IMR-90 (cell line): ENCODE measurements around the gene ACOX3. TPM values are rescaled to one million over a fixed set of nuclear protein-coding genes. Genes with fewer than 3 reads are reported as not detected.

Source experiments
- ATAC-seq: fragments of 200-7000 bp; cut with Tn5 transposase; 2 replicates; pipeline ENCODE4 v1.9.1; 2020; ENCODE audit warnings: low read depth, mild to moderate bottlenecking, moderate library complexity
- BruUV-seq: library from RNA; stranded (reverse); fragments of 400-500 nt; replicated peaks from 2 replicates; lab custom pipeline; 2021; lab: Mats Ljungman, UMichigan
- CTCF ChIA-PET: fragments of 300-600 bp; formaldehyde crosslinking; extraction: SDS; loops from one replicate; lab custom pipeline; 2021; ENCODE audit warnings: antibody characterized with exemption; lab: Yijun Ruan, JAX
- POLR2A ChIA-PET: fragments of 300-600 bp; sonication (Branson Sonifier 250); formaldehyde crosslinking; loops from one replicate; lab custom pipeline; 2022; ENCODE audit warnings: antibody characterized with exemption; ENCODE audit not compliant: unreplicated experiment; lab: Charles Lee
- DNase-seq: peaks from one replicate; pipeline ENCODE4 v3.0.0; 2013
- H2AFZ ChIP-seq: replicated peaks from 2 replicates; pipeline ENCODE3; 2013; ENCODE audit warnings: low read length, mild to moderate bottlenecking; ENCODE audit not compliant: poor library complexity
- H2AK5ac ChIP-seq: 2 replicates; pipeline ENCODE4 v1.6.1; 2013; ENCODE audit warnings: low read depth, low read length, inconsistent platforms
- H2AK9ac ChIP-seq: replicated peaks from 2 replicates; pipeline ENCODE3; 2013; ENCODE audit warnings: mild to moderate bottlenecking, low read depth, low read length, moderate library complexity; ENCODE audit not compliant: poor library complexity
- H2BK120ac ChIP-seq: 2 replicates; pipeline ENCODE4 v1.6.1; 2013; ENCODE audit warnings: low read depth, low read length, inconsistent platforms
- H2BK15ac ChIP-seq: 3 replicates; pipeline ENCODE4 v1.6.1; 2013; ENCODE audit warnings: low read depth, low read length, inconsistent platforms
- H2BK20ac ChIP-seq: 2 replicates; pipeline ENCODE4 v1.6.1; 2013; ENCODE audit warnings: low read depth, mild to moderate bottlenecking, inconsistent platforms, low read length, moderate library complexity
- H2BK5ac ChIP-seq: 2 replicates; pipeline ENCODE4 v1.6.1; 2013; ENCODE audit warnings: mild to moderate bottlenecking, low read depth, low read length, inconsistent platforms; ENCODE audit not compliant: poor library complexity, severe bottlenecking
- H3K14ac ChIP-seq: replicated peaks from 2 replicates; pipeline ENCODE4 v1.6.1; 2013; ENCODE audit warnings: low read depth, low read length, inconsistent platforms
- H3K18ac ChIP-seq: 2 replicates; pipeline ENCODE4 v1.6.1; 2013; ENCODE audit warnings: low read depth, low read length, control low read depth
- H3K23ac ChIP-seq: 2 replicates; pipeline ENCODE4 v1.6.1; 2013; ENCODE audit warnings: low read depth, low read length, inconsistent platforms
- H3K27ac ChIP-seq: 2 replicates; pipeline ENCODE4 v1.5.1; 2013; ENCODE audit warnings: mild to moderate bottlenecking, control low read depth, low read length; ENCODE audit not compliant: insufficient read depth
- H3K27me3 ChIP-seq: 2 replicates; pipeline ENCODE4 v1.6.1; 2013; ENCODE audit warnings: low read length; ENCODE audit not compliant: control insufficient read depth, insufficient read depth
- H3K36me3 ChIP-seq: 2 replicates; pipeline ENCODE4 v1.6.1; 2013; ENCODE audit warnings: low read length, mixed read lengths; ENCODE audit not compliant: control insufficient read depth, insufficient read depth
- H3K4ac ChIP-seq: 2 replicates; pipeline ENCODE4 v1.6.1; 2013; ENCODE audit warnings: low read depth, low read length, inconsistent platforms
- H3K4me1 ChIP-seq: 2 replicates; pipeline ENCODE4 v1.6.1; 2013; ENCODE audit warnings: low read length, mixed read lengths; ENCODE audit not compliant: control insufficient read depth, insufficient read depth
- H3K4me2 ChIP-seq: 2 replicates; pipeline ENCODE4 v1.6.1; 2013; ENCODE audit warnings: low read depth, mild to moderate bottlenecking, control low read depth, low read length, moderate library complexity
- H3K4me3 ChIP-seq: 2 replicates; pipeline ENCODE4 v1.5.1; 2013; ENCODE audit warnings: low read depth, mild to moderate bottlenecking, control low read depth, low read length, moderate library complexity; ENCODE audit not compliant: insufficient read depth
- H3K56ac ChIP-seq: 2 replicates; pipeline ENCODE4 v1.6.1; 2013; ENCODE audit warnings: low read length, inconsistent platforms; ENCODE audit not compliant: insufficient read depth; ENCODE audit errors: extremely low read depth
- H3K79me1 ChIP-seq, 2 experiments: 2 replicates each; pipeline ENCODE4 v1.6.1; 2013; ENCODE audit warnings: low read length in 2 of 2, inconsistent platforms in 1 of 2, low read depth in 1 of 2
- H3K9ac ChIP-seq: 2 replicates; pipeline ENCODE4 v1.6.1; 2013; ENCODE audit warnings: low read depth, low read length, control low read depth
- H3K9me1 ChIP-seq: 2 replicates; pipeline ENCODE4 v1.6.1; 2013; ENCODE audit warnings: low read length, inconsistent platforms; ENCODE audit not compliant: insufficient read depth
- H3K9me3 ChIP-seq: 2 replicates; pipeline ENCODE4 v1.6.1; 2013; ENCODE audit warnings: low read length; ENCODE audit not compliant: control insufficient read depth, insufficient read depth
- H4K20me1 ChIP-seq: 2 replicates; pipeline ENCODE4 v1.6.1; 2013; ENCODE audit warnings: low read length, inconsistent platforms; ENCODE audit not compliant: insufficient read depth
- H4K5ac ChIP-seq: 2 replicates; pipeline ENCODE4 v1.6.1; 2013; ENCODE audit warnings: mild to moderate bottlenecking, low read depth, low read length, control low read depth
- H4K8ac ChIP-seq, 2 experiments: 2 replicates each; pipeline ENCODE4 v1.6.1; 2013; ENCODE audit warnings: low read depth in 2 of 2, low read length in 2 of 2, control low read depth in 1 of 2, inconsistent platforms in 1 of 2
- H4K91ac ChIP-seq: 2 replicates; pipeline ENCODE4 v1.6.1; 2013; ENCODE audit warnings: low read depth, low read length, inconsistent platforms; ENCODE audit not compliant: insufficient read depth
- CEBPB ChIP-seq: IDR thresholded peaks from 2 replicates; pipeline ENCODE4 v1.6.1; 2012; ENCODE audit warnings: low read depth, low read length, improper control_type of control experiment
- CHD1 ChIP-seq: IDR thresholded peaks from 2 replicates; pipeline ENCODE4 v1.6.1; 2012; ENCODE audit warnings: low read depth, low read length, improper control_type of control experiment
- CTCF ChIP-seq: conservative IDR thresholded peaks from 2 replicates; pipeline ENCODE4 v1.5.1; 2012; ENCODE audit warnings: mild to moderate bottlenecking, low read depth, low read length, improper control_type of control experiment
- FOS ChIP-seq: fragments of 150-350 bp; IDR thresholded peaks from 2 replicates; pipeline ENCODE4 v1.6.1; 2016; ENCODE audit warnings: low read depth, low read length
- MAFK ChIP-seq: IDR thresholded peaks from 2 replicates; pipeline ENCODE4 v1.6.1; 2012; ENCODE audit warnings: low read depth, low read length, improper control_type of control experiment
- MAZ ChIP-seq: IDR thresholded peaks from 2 replicates; pipeline ENCODE4 v1.6.1; 2012; ENCODE audit warnings: low read depth, mild to moderate bottlenecking, low read length, improper control_type of control experiment, moderate library complexity, borderline replicate concordance
- MXI1 ChIP-seq: IDR thresholded peaks from 2 replicates; pipeline ENCODE4 v1.6.1; 2012; ENCODE audit warnings: low read depth, mild to moderate bottlenecking, low read length, moderate library complexity, borderline replicate concordance
- NFE2L2 ChIP-seq: fragments of 150-350 bp; IDR thresholded peaks from 2 replicates; pipeline ENCODE4 v1.6.1; 2016; ENCODE audit warnings: low read depth, mild to moderate bottlenecking, low read length
- POLR2A ChIP-seq: IDR thresholded peaks from 2 replicates; pipeline ENCODE4 v1.6.1; 2012; ENCODE audit warnings: mild to moderate bottlenecking, low read depth, low read length
- RAD21 ChIP-seq: IDR thresholded peaks from 2 replicates; pipeline ENCODE4 v1.6.1; 2012; ENCODE audit warnings: low read length, improper control_type of control experiment
- RCOR1 ChIP-seq: IDR thresholded peaks from 2 replicates; pipeline ENCODE4 v1.6.1; 2012; ENCODE audit warnings: mild to moderate bottlenecking, low read length, improper control_type of control experiment; ENCODE audit not compliant: insufficient replicate concordance
- SMC3 ChIP-seq: fragments of 150-350 bp; IDR thresholded peaks from 2 replicates; pipeline ENCODE4 v1.6.1; 2016; ENCODE audit warnings: low read depth, mild to moderate bottlenecking, antibody characterized with exemption, low read length, moderate library complexity
- WGBS, 2 experiments: methylation state at CpG; one replicate each; pipeline versions ENCODE4 v1.1.5 to v1.1.7; 2013; ENCODE audit warnings: missing lambda C conversion rate in 2 of 2; ENCODE audit not compliant: insufficient read length in 1 of 2; ENCODE audit errors: extremely low coverage in 2 of 2; 5-methylcytosine and 5-hydroxymethylcytosine counted together
- dilution Hi-C: fragments of 300-500 bp; cut with HindIII; formaldehyde crosslinking; loops from one replicate; pipeline ENCODE4 v1.14.3; 2018; ENCODE audit warnings: low sequenced_read_pairs; ENCODE audit not compliant: unreplicated experiment
- in situ Hi-C: fragments of 300-500 bp; cut with MboI; formaldehyde crosslinking; loops from 3 replicates; pipeline ENCODE4 v1.14.3; 2019; ENCODE audit warnings: low sequenced_read_pairs, inconsistent platforms, mixed read lengths
- intact Hi-C: fragments of 100-400 bp; cut with micrococcal nuclease; formaldehyde crosslinking; loops from 2 replicates; pipeline ENCODE4 v1.10.0; 2022
- polyA plus RNA-seq, 3 experiments: library from polyadenylated mRNA; depleted of rRNA; stranded (reverse); fragments of >200 nt; gene quantifications; 2 replicates each; pipeline ENCODE4 v1.2.3, GENCODE V29; 2012; ENCODE audit warnings: low replicate concordance in 1 of 3
- total RNA-seq: library from RNA; depleted of rRNA; stranded (reverse); fragments of >200 nt; gene quantifications from 2 replicates; pipeline ENCODE4 v1.2.3, GENCODE V29; 2012
- TF ChIP-seq, protein P1 (sequence below): fragments of 150-350 bp; IDR thresholded peaks from 2 replicates; pipeline ENCODE4 v1.6.1; 2017; ENCODE audit warnings: mild to moderate bottlenecking, antibody characterized with exemption, low read length, low read depth
- TF ChIP-seq, protein P2 (sequence below): fragments of 150-350 bp; IDR thresholded peaks from 2 replicates; pipeline ENCODE4 v1.6.1; 2016; ENCODE audit warnings: low read depth, mild to moderate bottlenecking, low read length, moderate library complexity, borderline replicate concordance

Gene ACOX3
- total and polyA plus RNA-seq, 2 of the 4 experiments (the other 2 are of a cell fraction), result 15.2 to 25.8 TPM

- TF ChIP-seq CHD1 (no peak), MXI1 (no peak), MAFK (no peak)
These were observed 38.3 kb downstream of the ACOX3 start (continued) for GRCh38 chr4:8402181-8402597.

DNA sequence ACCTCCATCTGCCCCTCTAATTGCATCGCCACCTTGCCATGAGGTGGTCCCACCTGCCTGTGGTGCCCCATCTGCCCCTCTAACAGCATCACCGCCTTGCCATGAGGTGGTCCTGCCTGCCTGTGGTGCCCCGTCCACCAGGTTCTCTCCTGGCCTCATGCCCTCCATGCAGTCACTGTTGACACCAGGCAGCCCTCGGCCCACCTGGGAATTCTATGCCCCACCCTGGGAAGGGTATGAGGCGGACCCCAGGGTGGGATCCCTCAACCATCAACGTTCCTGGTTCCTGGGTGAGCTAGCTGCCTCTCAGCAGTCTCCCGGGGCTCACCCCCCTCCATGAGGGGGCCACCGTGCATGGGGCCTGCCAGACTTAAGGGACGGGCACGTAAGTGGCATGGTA is 38.9 kb downstream of the ACOX3 start:
- H3K9me1 ChIP-seq, result no peaks in the 10 kb centered on the region
- TF ChIP-seq RCOR1 (no peak), MXI1 (no peak), NFE2L2 (no peak), FOS (no peak), CTCF (no peak), POLR2A (no peak), CHD1 (no peak), MAZ (no peak), SMC3 (no peak), RAD21 (no peak), CEBPB (no peak)
- TF ChIP-seq, protein P1, sequence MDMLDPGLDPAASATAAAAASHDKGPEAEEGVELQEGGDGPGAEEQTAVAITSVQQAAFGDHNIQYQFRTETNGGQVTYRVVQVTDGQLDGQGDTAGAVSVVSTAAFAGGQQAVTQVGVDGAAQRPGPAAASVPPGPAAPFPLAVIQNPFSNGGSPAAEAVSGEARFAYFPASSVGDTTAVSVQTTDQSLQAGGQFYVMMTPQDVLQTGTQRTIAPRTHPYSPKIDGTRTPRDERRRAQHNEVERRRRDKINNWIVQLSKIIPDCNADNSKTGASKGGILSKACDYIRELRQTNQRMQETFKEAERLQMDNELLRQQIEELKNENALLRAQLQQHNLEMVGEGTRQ, result no peak
- TF ChIP-seq, protein P2, sequence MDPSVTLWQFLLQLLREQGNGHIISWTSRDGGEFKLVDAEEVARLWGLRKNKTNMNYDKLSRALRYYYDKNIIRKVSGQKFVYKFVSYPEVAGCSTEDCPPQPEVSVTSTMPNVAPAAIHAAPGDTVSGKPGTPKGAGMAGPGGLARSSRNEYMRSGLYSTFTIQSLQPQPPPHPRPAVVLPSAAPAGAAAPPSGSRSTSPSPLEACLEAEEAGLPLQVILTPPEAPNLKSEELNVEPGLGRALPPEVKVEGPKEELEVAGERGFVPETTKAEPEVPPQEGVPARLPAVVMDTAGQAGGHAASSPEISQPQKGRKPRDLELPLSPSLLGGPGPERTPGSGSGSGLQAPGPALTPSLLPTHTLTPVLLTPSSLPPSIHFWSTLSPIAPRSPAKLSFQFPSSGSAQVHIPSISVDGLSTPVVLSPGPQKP, result no peak

More for the DNA sequence above, 38.9 kb downstream of the ACOX3 start:
- H4K91ac ChIP-seq, result no peak overlapping the region
- peaks cover 0 to 3% of the 10 kb centered on the region in 2 experiments; a peak in 1 of 4 replicates for H3K79me1 ChIP-seq
- no peak overlapping the region for H3K18ac ChIP-seq
- H3K4ac ChIP-seq, result no peak overlapping the region
- no peaks in the 10 kb centered on the region for H4K20me1 ChIP-seq
- H3K27ac ChIP-seq, result no peak overlapping the region
- H2BK20ac ChIP-seq, result no peak overlapping the region
- no TSS peak for BruUV-seq
- H2BK15ac ChIP-seq, result no peak overlapping the region
- H3K23ac ChIP-seq, result no peak overlapping the region
- H3K4me1 ChIP-seq, result no peaks in the 10 kb centered on the region
- no peak overlapping the region for H4K8ac ChIP-seq
- DNase-seq, result no peak
- no peak overlapping the region for H2AK9ac ChIP-seq
- H3K27me3 ChIP-seq, result no peaks in the 10 kb centered on the region
- H3K9ac ChIP-seq, result no peak overlapping the region
- intact Hi-C loops (no loop called here), dilution Hi-C loops (no loop called here), in situ Hi-C loops (loop anchor here (5.0 kb wide), 2 partner anchors 159 to 224 kb away; no protein-coding TSS in a partner anchor)
- H2AFZ ChIP-seq, result peak overlapping the region; percentile 67
- no peak overlapping the region for H3K4me3 ChIP-seq
- no peak overlapping the region for H2BK120ac ChIP-seq
- no peak overlapping the region for H2BK5ac ChIP-seq
- peaks cover 26% of the 10 kb centered on the region for H3K36me3 ChIP-seq
- no peaks in the 10 kb centered on the region for H3K9me3 ChIP-seq
- H3K14ac ChIP-seq, result no peak overlapping the region
- H4K5ac ChIP-seq, result no peak overlapping the region
- no peak overlapping the region for H3K56ac ChIP-seq
- 0 out of 2 replicates have a peak overlapping the region, but pooled peaks have one; percentile 15 for H2AK5ac ChIP-seq
- ATAC-seq, result no peak
- 83% methylated on average over 5 of the region's 10 CpGs; no CpG with 5 or more reads in 1 of the 2 experiments for WGBS, 2 experiments
- no peak overlapping the region for H3K4me2 ChIP-seq
- CTCF ChIA-PET, result interaction anchor here (0.7 to 3.6 kb wide), 6 partner anchors 8 to 225 kb away, joined by 3 to 18 read pairs (median 9); no protein-coding TSS in a partner anchor
- POLR2A ChIA-PET, result no interaction called here
